ENCODE measurements around the gene CLEC11A.

The CLEC11A gene

GRCh38 chr19:50705422-50706019 is 17.6 kb upstream of the CLEC11A start:
- no peak for DNase-seq

GRCh38 chr19:50706387-50706786 is 16.8 kb upstream of the CLEC11A start:
- DNase-seq: no peak

GRCh38 chr19:50708179-50708879 is 14.8 kb upstream of the CLEC11A start:
- DNase-seq: no peak

- no peak for DNase-seq
Observed at GRCh38 chr19:50710094-50710493, 13.1 kb upstream of the CLEC11A start.

DNA sequence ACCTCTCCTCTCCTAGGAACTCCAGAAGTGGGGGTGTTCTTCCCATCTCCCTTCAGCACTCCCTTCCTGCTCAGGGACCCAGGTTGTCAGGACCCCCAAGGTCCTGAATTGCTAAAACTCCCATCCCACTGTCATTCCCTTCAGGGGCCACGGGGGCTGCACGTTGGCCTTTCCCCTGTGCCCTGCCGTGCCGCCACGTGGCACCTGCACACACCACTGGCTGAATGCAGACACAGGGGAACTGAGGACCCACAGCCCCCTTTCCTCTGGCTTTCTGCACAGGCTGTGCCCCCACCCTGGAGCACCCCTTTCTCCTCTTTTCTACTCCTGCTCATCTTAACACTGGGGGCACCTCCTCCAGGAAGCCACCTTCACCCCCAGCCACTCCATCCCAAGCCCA is 12.6 kb upstream of the CLEC11A start:
- DNase-seq: no peak

- no peak for DNase-seq
Observed at GRCh38 chr19:50711196-50711595, 12.0 kb upstream of the CLEC11A start.

DNA sequence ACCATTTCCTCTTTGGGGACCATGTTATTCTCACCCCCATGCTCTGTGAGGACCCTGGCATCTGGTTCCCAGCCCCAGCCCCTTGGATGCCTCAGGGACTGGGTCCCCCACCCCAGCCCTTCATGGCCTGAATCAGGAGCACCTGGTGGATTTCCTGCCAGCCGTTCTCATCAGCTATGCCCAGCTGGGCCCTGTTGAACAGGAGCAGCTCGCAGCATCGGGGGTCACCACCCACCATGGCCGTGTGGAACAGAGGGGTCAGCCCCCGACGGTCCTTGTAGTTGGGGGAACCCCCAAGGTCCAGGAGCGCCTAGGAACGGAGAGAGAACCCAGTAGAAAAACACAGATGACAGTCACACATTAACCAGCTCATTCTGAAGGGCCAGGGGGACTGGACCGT is 11.4 kb upstream of the CLEC11A start:
- no peak for DNase-seq

- DNase-seq: no peak
Observed at GRCh38 chr19:50712833-50713232, 10.3 kb upstream of the CLEC11A start.

- DNase-seq: no peak
Observed at GRCh38 chr19:50713556-50714236, 9.5 kb upstream of the CLEC11A start.

DNA sequence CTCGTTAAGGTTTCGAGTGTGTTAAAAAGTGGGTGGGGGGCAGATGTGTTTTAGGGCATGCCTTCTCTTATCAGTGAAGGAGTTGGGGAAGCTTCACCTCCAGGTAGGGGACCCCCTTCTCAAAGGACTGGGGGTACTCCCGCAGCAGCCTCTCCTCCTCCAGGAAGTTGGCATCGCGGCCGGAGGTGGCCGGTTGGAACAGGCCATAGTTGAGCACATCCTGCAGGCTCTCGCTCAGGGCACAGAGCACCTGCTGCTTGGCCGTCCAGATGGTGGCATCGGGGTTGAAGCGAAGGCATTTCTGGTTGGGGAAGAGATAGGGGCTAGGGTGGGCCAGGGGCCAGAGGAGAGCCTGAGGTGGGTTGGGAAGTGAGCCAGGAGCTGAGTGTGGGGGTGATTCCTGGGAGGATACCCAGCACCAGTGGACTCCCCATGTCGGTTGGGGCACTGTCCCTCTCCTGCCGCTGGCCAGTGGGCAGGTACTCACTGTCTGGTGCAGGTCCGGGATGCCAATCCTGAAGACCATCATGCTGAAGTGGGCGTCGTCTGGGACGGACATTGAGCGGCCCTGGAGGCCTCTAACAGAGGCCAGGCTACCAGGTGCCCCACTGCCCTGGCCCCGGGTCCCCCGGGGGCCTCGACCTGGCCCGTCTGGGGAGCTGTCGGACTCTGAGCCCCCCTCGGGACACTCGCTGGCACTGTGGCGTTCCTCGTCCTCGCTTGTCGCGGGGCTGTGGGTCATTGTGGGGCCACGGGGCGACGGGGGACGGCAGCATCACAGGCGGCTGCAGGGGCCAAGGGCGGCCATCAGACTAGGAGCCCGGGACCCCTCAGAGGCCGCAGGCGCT is 6.8 kb upstream of the CLEC11A start:
- DNase-seq: no peak

DNA sequence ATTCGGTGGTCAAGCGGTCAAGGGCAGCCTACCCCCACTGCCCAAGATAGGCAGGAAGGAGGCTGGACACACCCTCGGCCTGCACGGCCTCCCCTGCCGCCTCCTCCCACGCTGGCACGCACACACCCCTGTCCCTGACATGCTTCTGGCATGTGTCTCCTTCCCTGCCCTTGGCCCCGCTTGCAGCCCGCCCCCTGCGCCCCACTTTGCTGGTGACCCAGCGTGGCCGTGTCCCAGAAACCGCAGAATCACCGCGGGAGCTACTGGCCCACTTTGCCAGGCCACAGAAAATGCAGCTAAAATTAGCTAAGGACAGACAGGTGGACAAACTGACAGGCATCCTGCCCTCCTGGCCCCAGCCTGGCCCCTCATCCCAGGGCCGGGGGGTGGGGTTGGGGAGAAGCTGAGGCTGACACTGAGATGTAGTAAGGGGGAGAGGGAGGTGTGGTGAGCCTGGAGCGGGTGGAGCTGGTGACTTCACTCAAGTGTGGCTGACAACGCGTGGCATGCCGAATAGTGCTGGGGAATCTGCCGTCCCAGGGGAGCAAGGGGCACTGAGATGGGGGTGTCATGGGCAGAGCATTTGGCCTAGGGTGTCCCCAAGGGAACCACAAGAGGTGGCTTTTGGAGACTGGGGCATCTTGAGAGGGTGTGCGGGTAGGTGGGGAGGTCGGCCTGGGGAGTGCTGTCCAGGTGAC is 6.0 kb upstream of the CLEC11A start:
- no peak for DNase-seq

- no peak for DNase-seq
Observed at GRCh38 chr19:50717891-50718254, 5.3 kb upstream of the CLEC11A start.

DNA sequence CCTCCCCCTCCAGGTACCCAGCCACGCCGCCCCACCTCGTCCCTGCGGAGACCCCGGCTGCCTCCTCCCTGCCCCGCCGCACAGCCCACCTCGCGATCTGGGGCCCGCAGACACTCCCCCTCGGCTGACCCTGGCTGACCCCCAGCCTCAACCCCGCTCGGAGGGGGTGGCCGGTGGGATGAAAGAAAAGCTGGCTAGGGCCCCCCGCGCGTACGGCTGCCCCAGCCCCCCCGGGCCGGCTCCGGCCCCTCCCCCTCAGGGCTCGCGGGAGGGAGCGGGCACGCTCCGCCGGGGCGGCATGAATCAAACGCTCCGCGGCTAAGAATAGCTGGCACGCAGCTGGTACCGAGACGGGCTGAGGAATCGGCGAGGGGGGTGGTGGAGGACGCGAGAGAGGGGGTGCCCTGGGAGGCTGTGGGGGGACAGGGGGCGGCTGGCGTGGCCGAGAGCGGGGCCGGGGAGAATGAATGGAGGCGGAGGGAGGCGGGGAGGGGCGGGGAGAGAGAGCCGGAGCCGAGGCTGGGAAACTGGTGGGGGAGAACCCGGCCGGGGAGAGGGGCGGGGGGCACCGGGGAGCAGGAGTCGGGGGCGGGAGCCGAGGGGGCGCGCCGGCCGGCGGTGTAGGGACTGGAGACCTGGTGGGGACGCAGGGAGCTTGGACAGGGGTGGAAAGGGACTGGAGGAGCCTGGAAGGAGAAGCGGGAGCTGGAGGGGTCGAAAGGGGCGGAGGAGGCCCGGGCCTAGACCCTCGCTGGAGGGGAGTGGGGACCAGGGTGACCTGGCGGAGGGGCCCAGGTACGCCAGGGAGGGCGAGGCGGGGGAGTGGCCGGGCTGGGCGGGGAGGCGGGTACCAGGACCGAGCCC is 4.7 kb upstream of the CLEC11A start:
- no peak for DNase-seq

GRCh38 chr19:50719119-50719435 is 4.1 kb upstream of the CLEC11A start:
- no peak for DNase-seq

GRCh38 chr19:50719566-50719965 is 3.6 kb upstream of the CLEC11A start, which contains the start of gene SHANK1:
Gene SHANK1 (minus strand): TSS chr19:50719802. CDS start chr19:50716919, 2,883 bp downstream.
- no peak for DNase-seq

DNA sequence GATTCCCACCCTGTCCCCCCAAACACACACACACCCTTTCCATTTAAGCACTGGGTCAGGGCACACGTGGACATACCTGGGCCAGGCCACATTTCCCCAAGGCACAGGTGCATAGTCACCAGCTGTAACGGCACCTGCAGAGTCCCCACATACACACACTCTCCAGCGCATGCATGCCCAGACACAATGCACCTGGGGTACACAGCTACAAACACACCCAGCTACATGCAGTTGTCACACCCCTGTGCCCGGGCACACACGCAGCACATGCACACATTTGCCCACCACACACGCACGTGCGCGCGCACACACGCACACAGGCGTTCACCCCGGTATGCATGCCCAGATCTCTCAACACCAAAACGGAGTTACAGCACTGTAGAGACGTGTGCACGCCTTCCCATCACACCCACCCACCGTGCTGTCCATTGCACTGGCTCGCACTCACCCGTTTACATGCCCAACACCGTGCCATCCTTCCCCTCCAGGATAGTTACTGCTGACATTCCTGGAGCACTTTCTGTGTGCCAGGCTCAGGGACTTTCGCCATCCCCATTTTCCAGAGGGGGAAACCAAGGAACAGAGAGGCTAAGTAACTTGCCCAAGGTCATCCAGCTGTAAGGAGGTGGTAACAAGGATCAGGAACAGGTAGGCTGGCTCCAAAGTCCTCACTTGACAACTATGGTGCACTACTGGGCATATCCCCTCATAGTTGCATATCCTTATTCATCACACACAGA is 2.8 kb upstream of the CLEC11A start:
- DNase-seq: no peak

DNA sequence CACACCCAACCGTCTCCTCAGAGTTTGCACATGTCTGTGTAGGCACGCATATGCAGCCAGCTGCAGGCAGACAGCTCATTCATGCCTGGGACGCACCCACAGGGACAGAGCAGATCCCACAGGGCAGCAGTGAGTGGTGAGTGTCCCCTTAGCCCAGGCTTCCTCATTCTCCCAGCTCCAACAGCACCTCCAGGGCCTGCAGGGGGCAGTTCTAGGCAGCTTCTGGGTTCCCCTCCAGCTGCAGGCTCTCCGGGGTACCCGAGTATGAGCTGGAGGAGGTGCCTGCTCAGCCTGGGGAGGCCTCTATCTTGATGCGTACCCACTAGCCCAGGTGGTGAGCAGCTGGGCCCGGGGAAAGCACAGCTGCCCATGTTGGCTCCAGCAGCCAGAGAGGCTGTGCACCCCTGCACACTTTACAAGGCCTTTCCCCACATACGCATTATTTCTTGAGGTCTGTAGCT is 2.2 kb upstream of the CLEC11A start:
- no peak for DNase-seq

DNA sequence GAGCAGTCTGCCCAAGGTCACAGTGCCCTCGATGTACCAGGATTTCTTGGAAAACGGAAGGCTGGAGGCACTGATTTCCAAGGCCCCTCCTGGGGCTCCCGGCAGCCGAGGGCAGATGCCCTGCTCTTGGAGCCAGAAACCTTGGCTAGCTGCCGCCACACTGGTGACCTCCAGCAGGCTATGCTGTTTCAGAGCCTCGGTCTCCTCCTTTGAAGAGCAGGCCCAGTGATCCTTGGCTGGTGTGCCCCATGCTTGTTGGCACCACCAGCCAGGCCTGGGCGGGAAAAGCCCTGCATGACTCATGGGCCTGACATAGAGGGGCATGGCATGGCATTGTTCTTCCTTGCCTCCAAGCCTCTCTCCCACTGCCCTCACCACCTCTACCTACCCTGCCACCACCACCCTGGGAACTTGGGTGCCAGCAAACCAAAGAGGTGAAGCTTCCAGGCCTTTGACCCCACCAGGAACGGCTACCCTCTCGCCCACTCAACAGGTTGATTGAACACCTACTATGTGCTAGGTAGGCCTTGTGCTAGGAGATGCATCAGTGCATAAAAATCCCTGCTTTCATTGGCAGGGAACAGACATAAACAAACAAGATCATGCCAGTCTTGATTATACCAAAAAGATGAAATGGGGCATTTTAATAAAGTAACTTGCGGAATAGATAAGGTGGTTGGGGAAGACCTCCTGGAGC is 1.6 kb upstream of the CLEC11A start:
- DNase-seq: no peak

DNA sequence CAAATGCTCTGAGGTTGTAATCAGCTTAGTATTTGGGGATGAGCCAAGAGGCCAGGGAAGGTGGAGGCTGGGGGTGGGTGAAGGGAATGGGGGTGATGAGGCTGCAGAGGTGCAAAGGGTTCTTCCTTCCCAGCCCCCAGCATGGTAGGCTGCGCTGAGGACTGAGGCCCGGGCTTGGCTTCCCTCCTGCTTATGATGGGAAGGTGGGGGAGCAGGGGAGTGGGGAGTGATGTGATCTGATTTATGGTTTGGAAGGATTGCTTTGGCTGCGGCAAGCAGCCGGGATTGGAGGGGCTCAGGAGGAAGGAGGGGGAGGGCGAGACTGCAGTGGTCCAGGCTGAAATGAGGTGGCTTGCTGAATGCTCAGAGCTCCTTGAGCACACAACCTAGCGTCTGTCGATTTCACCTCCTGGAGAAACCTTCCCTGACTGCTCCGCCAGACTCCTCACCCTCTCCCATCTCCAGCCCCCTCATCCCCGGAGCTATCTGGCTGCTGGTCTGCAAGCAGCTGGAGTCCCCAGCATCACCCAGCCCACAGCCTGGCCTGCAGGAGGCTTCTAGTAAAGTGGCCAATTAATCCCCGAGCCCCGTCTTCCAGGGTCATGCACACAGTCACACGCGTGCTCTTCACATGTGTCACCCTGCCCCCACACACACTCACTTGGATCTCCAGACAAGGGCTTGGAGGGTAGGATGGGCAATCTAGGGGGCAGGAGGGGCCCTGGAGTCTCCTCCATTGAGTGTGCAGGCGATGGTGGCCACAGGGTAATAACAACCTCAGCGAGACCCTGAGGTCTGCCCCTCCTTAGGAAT is 757 bp upstream of the CLEC11A start:
- no peak for DNase-seq
